MCF 10A (cell line): Measurements from ENCODE around the gene HK2. TPM values are rescaled to one million over a fixed set of nuclear protein-coding genes. Genes with fewer than 3 reads are reported as not detected.

ENCODE experiments used
- BruUV-seq: library from RNA; stranded (reverse); fragments of 400-500 nt; replicated peaks from 2 replicates; lab custom pipeline; 2021; lab: Mats Ljungman, UMichigan
- CTCF ChIA-PET: fragments of 300-600 bp; sonication (Branson Sonifier 250); formaldehyde crosslinking; extraction: SDS; loops from one replicate; lab custom pipeline; 2021; ENCODE audit warnings: antibody characterized with exemption, inconsistent platforms; lab: Yijun Ruan, JAX
- POLR2A ChIA-PET: fragments of 300-600, 350-650 bp; sonication (Branson Sonifier 250); formaldehyde crosslinking; extraction: SDS; loops from one replicate; lab custom pipeline; 2020; ENCODE audit warnings: antibody characterized with exemption, inconsistent platforms; lab: Yijun Ruan, JAX
- DNase-seq: peaks from one replicate; pipeline ENCODE4 v3.0.0-alpha.2; 2018; ENCODE audit not compliant: unreplicated experiment
- H3K27ac Mint-ChIP-seq: one replicate; pipeline ENCODE4 v1.8.0; 2022; ENCODE audit warnings: mild to moderate bottlenecking, low read depth, mixed read lengths; ENCODE audit not compliant: unreplicated experiment
- H3K27me3 Mint-ChIP-seq: one replicate; pipeline ENCODE4 v1.8.0; 2022; ENCODE audit warnings: mixed read lengths; ENCODE audit not compliant: insufficient read depth, unreplicated experiment
- H3K36me3 Mint-ChIP-seq: one replicate; pipeline ENCODE4 v1.8.0; 2022; ENCODE audit warnings: mild to moderate bottlenecking, moderate library complexity, mixed read lengths; ENCODE audit not compliant: insufficient read depth, unreplicated experiment
- H3K4me1 Mint-ChIP-seq: one replicate; pipeline ENCODE4 v1.8.0; 2022; ENCODE audit warnings: mixed read lengths; ENCODE audit not compliant: insufficient read depth, unreplicated experiment
- H3K4me3 Mint-ChIP-seq: one replicate; pipeline ENCODE4 v1.8.0; 2022; ENCODE audit warnings: mild to moderate bottlenecking, moderate library complexity, mixed read lengths; ENCODE audit not compliant: unreplicated experiment
- H3K9me3 Mint-ChIP-seq: one replicate; pipeline ENCODE4 v1.8.0; 2022; ENCODE audit warnings: mixed read lengths; ENCODE audit not compliant: unreplicated experiment
- CTCF ChIP-seq: fragments of 200-600 bp; IDR thresholded peaks from one replicate; pipeline ENCODE4 v1.8.0; 2022; ENCODE audit warnings: antibody characterized with exemption, mild to moderate bottlenecking; ENCODE audit not compliant: unreplicated experiment
- intact Hi-C: fragments of 100-400 bp; cut with micrococcal nuclease; formaldehyde crosslinking; loops from 2 replicates; pipeline ENCODE4 v1.14.1; 2022
- total RNA-seq: library from RNA; stranded (reverse); gene quantifications from 2 replicates; pipeline ENCODE4 v1.2.3, GENCODE V29; 2022

The HK2 gene
- total RNA-seq, 1 experiment from 2014 or later: 47.8 TPM

GRCh38 chr2:74930811-74931486 lies 97.0 kb downstream of the HK2 start:
- Mint-ChIP-seq H3K4me1 (no peaks in the 10 kb centered on the region), H3K27ac (no peak overlapping the region), H3K9me3 (no peaks in the 10 kb centered on the region), H3K4me3 (no peak overlapping the region), H3K27me3 (no peaks in the 10 kb centered on the region), H3K36me3 (no peaks in the 10 kb centered on the region)
- ChIA-PET CTCF (no interaction called here), POLR2A (no interaction called here)
- no peak for TF ChIP-seq CTCF
- intact Hi-C loops: no loop called here
- BruUV-seq: no TSS peak
- no peak for DNase-seq

DNA sequence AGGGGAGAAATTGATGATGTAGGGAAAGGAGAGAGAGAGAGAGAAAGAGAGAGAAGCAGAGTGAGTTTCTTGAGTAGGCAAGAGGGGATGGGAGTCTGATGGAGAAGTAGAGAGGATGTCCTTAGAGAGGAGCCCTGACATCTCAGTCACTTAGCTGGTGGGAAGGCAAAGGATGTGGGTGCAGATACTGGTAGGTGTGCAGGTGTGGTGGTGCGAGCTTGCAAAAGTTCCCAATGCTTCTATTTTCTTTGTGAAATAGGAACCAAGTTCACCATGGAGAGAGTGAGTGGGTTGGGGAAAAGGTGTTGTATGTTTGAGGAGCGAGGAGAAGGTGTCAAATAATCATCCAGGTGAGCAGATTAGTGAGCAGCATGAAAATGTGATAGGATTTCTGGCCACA lies 98.0 kb downstream of the HK2 start:
- H3K9me3 Mint-ChIP-seq: no peaks in the 10 kb centered on the region
- no peaks in the 10 kb centered on the region for H3K27me3 Mint-ChIP-seq
- no peak for DNase-seq
- TF ChIP-seq CTCF: no peak
- no TSS peak for BruUV-seq
- no peaks in the 10 kb centered on the region for H3K4me1 Mint-ChIP-seq
- no peak overlapping the region for H3K4me3 Mint-ChIP-seq
- ChIA-PET POLR2A (no interaction called here), CTCF (interaction anchor here (0.8 kb wide), 1 partner anchor 9 kb away, joined by 3 read pairs; no protein-coding TSS in a partner anchor)
- intact Hi-C loops: no loop called here
- no peak overlapping the region for H3K27ac Mint-ChIP-seq
- H3K36me3 Mint-ChIP-seq: no peaks in the 10 kb centered on the region

DNA sequence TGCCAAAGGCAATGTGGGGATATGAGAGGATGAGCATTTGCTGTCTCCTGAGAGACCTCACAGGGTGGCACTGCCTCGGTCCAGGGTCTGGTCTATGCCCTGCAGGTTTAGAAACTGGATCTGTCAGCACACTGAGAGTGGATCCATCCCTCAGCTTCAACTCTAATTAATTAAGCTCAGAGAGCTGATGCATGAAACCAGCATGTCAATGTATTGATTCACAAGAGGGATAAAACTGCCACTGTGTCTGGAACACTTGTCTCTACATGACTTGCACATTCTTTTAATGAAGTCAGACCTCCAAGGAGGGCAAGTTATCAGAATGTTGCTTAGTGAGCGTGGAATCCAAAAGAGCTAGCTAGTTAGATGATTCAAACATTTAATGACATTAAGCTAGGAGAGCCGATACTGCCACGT lies 102.1 kb downstream of the HK2 start:
- TF ChIP-seq CTCF: no peak
- no TSS peak for BruUV-seq
- Mint-ChIP-seq H3K9me3 (no peaks in the 10 kb centered on the region), H3K4me3 (no peak overlapping the region), H3K27ac (no peak overlapping the region), H3K27me3 (no peaks in the 10 kb centered on the region), H3K36me3 (no peaks in the 10 kb centered on the region), H3K4me1 (no peaks in the 10 kb centered on the region)
- intact Hi-C loops: no loop called here
- CTCF ChIA-PET: interaction anchor here (0.5 to 1.6 kb wide), 4 partner anchors 9 to 1745 kb away, joined by 3 to 4 read pairs (median 3); no protein-coding TSS in a partner anchor
- no peak for DNase-seq
- POLR2A ChIA-PET: interaction anchor here (0.6 kb wide), 1 partner anchor 9 kb away, joined by 3 read pairs; no protein-coding TSS in a partner anchor

DNA sequence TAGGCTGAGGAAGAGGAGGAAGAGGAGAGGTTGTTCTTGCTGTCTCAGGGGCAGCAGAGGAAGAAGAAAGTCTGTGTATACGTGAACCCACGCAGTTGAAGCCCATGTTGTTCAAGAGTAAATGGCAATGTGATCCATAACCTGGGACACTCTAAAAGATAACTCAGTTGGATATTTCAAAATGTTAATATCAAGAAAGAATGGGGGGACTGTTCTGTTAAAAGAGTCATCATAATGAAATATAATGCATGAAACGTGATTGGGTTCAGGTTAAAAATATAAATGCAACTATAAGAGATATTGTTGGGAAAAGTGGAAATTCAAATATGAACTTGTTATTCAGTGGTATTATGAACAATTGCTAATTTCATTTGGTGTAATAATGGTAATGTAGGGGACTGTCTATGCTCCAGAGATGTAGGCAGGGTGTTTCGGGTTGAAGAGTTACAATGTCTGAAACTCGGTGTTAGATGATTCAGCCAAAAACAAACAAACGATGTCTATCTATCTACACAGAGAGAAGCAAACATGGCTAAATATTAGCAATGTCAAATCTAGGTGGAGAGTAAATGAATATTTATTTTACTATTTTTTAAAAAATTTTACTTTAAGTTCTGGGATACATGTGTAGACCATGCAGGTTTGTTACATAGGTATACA lies 103.4 kb downstream of the HK2 start:
- H3K36me3 Mint-ChIP-seq: no peaks in the 10 kb centered on the region
- no peak overlapping the region for H3K27ac Mint-ChIP-seq
- no peak for DNase-seq
- ChIA-PET POLR2A (no interaction called here), CTCF (no interaction called here)
- TF ChIP-seq CTCF: no peak
- no TSS peak for BruUV-seq
- no peak overlapping the region for H3K4me3 Mint-ChIP-seq
- H3K4me1 Mint-ChIP-seq: no peaks in the 10 kb centered on the region
- H3K9me3 Mint-ChIP-seq: no peaks in the 10 kb centered on the region
- intact Hi-C loops: no loop called here
- H3K27me3 Mint-ChIP-seq: no peaks in the 10 kb centered on the region
